ENCODE data around the gene TEX29. TPM values are rescaled to one million over a fixed set of nuclear protein-coding genes. Genes with fewer than 3 reads are reported as not detected.

Gene TEX29
- polyA plus RNA-seq, 1 donor from 2014 or later = not detected

DNA sequence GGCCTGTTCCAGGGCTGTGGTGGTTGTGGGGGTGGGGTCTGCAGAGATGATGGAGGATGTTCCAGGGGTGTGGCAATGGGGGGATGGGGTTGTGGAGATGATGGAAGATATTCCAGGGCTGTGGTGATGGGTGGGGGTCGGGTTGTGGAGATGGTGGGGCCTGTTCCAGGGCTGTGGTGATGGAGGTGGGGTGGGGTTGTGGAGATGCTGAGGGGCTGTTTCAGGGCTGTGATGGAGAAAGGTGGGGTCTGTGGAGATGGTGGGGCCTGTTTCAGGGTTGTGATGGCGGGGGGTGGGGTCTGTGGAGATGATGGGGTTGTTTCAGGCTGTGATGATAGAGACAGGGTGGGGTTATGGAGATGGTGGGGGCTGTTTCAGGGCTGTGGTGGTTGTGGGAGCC is 62.0 kb downstream of the TEX29 start:
- Histone ChIP-seq H3F3A (ENCODE audit: insufficient read depth, low read length, poor library complexity, severe bottlenecking) (peaks cover 2% of the 10 kb centered on the region), H3K9me3 (ENCODE audit: low read length) (no peaks in the 10 kb centered on the region), H4K20me1 (ENCODE audit: insufficient read depth) (no peaks in the 10 kb centered on the region), H2AFZ (ENCODE audit: low read depth, low read length) (no peak overlapping the region), H3K27ac (ENCODE audit: low read length) (peak overlapping the region; percentile 91), H3K4me2 (ENCODE audit: low read length) (no peak overlapping the region), H3K9me2 (ENCODE audit: insufficient read depth, low read length) (no peaks in the 10 kb centered on the region), H3K79me2 (replicated peaks; ENCODE audit: insufficient read depth, low read length) (no peaks in the 10 kb centered on the region), H3K27me3 (ENCODE audit: insufficient read depth, low read depth, low read length) (no peaks in the 10 kb centered on the region), H3K4me3 (ENCODE audit: low read length) (no peak overlapping the region), H3K36me3 (ENCODE audit: insufficient read depth, low read length) (no peaks in the 10 kb centered on the region), H3K9ac (ENCODE audit: low read length) (no peak overlapping the region)
- TF ChIP-seq, protein P1, sequence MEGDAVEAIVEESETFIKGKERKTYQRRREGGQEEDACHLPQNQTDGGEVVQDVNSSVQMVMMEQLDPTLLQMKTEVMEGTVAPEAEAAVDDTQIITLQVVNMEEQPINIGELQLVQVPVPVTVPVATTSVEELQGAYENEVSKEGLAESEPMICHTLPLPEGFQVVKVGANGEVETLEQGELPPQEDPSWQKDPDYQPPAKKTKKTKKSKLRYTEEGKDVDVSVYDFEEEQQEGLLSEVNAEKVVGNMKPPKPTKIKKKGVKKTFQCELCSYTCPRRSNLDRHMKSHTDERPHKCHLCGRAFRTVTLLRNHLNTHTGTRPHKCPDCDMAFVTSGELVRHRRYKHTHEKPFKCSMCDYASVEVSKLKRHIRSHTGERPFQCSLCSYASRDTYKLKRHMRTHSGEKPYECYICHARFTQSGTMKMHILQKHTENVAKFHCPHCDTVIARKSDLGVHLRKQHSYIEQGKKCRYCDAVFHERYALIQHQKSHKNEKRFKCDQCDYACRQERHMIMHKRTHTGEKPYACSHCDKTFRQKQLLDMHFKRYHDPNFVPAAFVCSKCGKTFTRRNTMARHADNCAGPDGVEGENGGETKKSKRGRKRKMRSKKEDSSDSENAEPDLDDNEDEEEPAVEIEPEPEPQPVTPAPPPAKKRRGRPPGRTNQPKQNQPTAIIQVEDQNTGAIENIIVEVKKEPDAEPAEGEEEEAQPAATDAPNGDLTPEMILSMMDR (IDR thresholded peaks at IDR 0.05; ENCODE audit: poor library complexity, severe bottlenecking) = no peak
- TF ChIP-seq MXI1 (conservative IDR thresholded peaks at IDR 0.05; ENCODE audit: poor library complexity, severe bottlenecking) (no peak), POLR2AphosphoS5 (IDR thresholded peaks at IDR 0.05) (no peak), EP300 (conservative IDR thresholded peaks at IDR 0.05; ENCODE audit: poor library complexity, severe bottlenecking) (no peak), SMC3 (conservative IDR thresholded peaks at IDR 0.05; ENCODE audit: poor library complexity) (no peak), RAD21 (conservative IDR thresholded peaks at IDR 0.05) (no peak), TAF1 (IDR thresholded peaks at IDR 0.05; ENCODE audit: low read depth) (no peak), EZH2 (IDR thresholded peaks at IDR 0.05; ENCODE audit: borderline replicate concordance, insufficient read depth, low read length, poor library complexity, severe bottlenecking) (no peak)
- TF ChIP-seq, protein P2, sequence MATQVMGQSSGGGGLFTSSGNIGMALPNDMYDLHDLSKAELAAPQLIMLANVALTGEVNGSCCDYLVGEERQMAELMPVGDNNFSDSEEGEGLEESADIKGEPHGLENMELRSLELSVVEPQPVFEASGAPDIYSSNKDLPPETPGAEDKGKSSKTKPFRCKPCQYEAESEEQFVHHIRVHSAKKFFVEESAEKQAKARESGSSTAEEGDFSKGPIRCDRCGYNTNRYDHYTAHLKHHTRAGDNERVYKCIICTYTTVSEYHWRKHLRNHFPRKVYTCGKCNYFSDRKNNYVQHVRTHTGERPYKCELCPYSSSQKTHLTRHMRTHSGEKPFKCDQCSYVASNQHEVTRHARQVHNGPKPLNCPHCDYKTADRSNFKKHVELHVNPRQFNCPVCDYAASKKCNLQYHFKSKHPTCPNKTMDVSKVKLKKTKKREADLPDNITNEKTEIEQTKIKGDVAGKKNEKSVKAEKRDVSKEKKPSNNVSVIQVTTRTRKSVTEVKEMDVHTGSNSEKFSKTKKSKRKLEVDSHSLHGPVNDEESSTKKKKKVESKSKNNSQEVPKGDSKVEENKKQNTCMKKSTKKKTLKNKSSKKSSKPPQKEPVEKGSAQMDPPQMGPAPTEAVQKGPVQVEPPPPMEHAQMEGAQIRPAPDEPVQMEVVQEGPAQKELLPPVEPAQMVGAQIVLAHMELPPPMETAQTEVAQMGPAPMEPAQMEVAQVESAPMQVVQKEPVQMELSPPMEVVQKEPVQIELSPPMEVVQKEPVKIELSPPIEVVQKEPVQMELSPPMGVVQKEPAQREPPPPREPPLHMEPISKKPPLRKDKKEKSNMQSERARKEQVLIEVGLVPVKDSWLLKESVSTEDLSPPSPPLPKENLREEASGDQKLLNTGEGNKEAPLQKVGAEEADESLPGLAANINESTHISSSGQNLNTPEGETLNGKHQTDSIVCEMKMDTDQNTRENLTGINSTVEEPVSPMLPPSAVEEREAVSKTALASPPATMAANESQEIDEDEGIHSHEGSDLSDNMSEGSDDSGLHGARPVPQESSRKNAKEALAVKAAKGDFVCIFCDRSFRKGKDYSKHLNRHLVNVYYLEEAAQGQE (IDR thresholded peaks at IDR 0.05; ENCODE audit: borderline replicate concordance) = no peak

DNA sequence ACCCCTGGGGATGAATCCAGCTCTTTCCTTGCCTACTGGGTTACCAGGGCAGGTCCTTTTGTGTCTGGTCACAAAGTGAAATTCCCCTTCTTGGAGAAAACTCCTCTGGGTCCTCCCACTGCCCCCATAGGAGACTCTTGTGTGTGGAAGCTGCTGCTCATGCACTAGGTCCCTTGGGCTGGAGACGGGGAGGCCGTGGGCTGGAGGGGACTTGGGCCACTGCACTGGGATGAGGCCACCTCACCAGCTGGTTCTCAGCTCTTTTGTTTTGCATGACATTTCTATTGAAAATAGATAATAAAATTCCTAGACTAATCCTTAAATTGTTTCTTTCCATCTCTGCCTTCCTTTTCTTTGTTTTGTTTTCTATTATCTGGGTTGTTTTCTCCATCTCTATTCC is 62.4 kb downstream of the TEX29 start:
- TF ChIP-seq SMC3 (conservative IDR thresholded peaks at IDR 0.05; ENCODE audit: poor library complexity) = no peak
- TF ChIP-seq MXI1 (conservative IDR thresholded peaks at IDR 0.05; ENCODE audit: poor library complexity, severe bottlenecking) = no peak
- TF ChIP-seq, protein P1 (IDR thresholded peaks at IDR 0.05; ENCODE audit: poor library complexity, severe bottlenecking) = no peak
- TF ChIP-seq POLR2AphosphoS5 (IDR thresholded peaks at IDR 0.05) = no peak
- no peak for TF ChIP-seq TAF1 (IDR thresholded peaks at IDR 0.05; ENCODE audit: low read depth)
- TF ChIP-seq EZH2 (IDR thresholded peaks at IDR 0.05; ENCODE audit: borderline replicate concordance, insufficient read depth, low read length, poor library complexity, severe bottlenecking) = no peak
- TF ChIP-seq EP300 (conservative IDR thresholded peaks at IDR 0.05; ENCODE audit: poor library complexity, severe bottlenecking) = no peak
- TF ChIP-seq RAD21 (conservative IDR thresholded peaks at IDR 0.05) = no peak
- TF ChIP-seq, protein P2 (IDR thresholded peaks at IDR 0.05; ENCODE audit: borderline replicate concordance) = no peak
- no peaks in the 10 kb centered on the region for H4K20me1 ChIP-seq (ENCODE audit: insufficient read depth)
- peaks cover 2% of the 10 kb centered on the region for H3F3A ChIP-seq (ENCODE audit: insufficient read depth, low read length, poor library complexity, severe bottlenecking)
- no peaks in the 10 kb centered on the region for H3K36me3 ChIP-seq (ENCODE audit: insufficient read depth, low read length)
- no peak overlapping the region for H3K4me3 ChIP-seq (ENCODE audit: low read length)
- H3K79me2 ChIP-seq (replicated peaks; ENCODE audit: insufficient read depth, low read length) = no peaks in the 10 kb centered on the region
- H3K4me2 ChIP-seq (ENCODE audit: low read length) = no peak overlapping the region
- H3K9ac ChIP-seq (ENCODE audit: low read length) = no peak overlapping the region
- peak overlapping the region; percentile 91 for H3K27ac ChIP-seq (ENCODE audit: low read length)
- H3K27me3 ChIP-seq (ENCODE audit: insufficient read depth, low read depth, low read length) = no peaks in the 10 kb centered on the region
- no peak overlapping the region for H2AFZ ChIP-seq (ENCODE audit: low read depth, low read length)
- no peaks in the 10 kb centered on the region for H3K9me3 ChIP-seq (ENCODE audit: low read length)
- H3K9me2 ChIP-seq (ENCODE audit: insufficient read depth, low read length) = no peaks in the 10 kb centered on the region
